AG10803 (cell line): ENCODE measurements around the gene MET.

Source experiments
- DNase-seq: peaks from one replicate; pipeline ENCODE4 v3.0.0; 2010; ENCODE audit warnings: low read depth
- H3K4me3 ChIP-seq: 2 replicates; pipeline ENCODE4 v1.5.1; 2011; ENCODE audit warnings: mild to moderate bottlenecking, low read length, control low read depth
- CTCF ChIP-seq: conservative IDR thresholded peaks from 2 replicates; pipeline ENCODE4 v1.5.1; 2011; ENCODE audit warnings: mild to moderate bottlenecking, low read length, control low read depth, inconsistent platforms

Gene MET

GRCh38 chr7:116732788-116733694 lies 61.0 kb downstream of the MET start:
- no peak for TF ChIP-seq CTCF
- DNase-seq: no peak

GRCh38 chr7:116733924-116734580 lies 62.1 kb downstream of the MET start:
- TF ChIP-seq CTCF: no peak
- no peak for DNase-seq
- no peak overlapping the region for H3K4me3 ChIP-seq

More at GRCh38 chr7:116732788-116733694, 61.0 kb downstream of the MET start:
- H3K4me3 ChIP-seq: no peak overlapping the region

- no peak for TF ChIP-seq CTCF
- DNase-seq: no peak
- no peak overlapping the region for H3K4me3 ChIP-seq
Observed at GRCh38 chr7:116734710-116735109, 62.7 kb downstream of the MET start.

GRCh38 chr7:116736927-116737715 lies 65.1 kb downstream of the MET start:
- no peak for TF ChIP-seq CTCF
- DNase-seq: no peak

GRCh38 chr7:116738378-116738777 lies 66.4 kb downstream of the MET start:
- TF ChIP-seq CTCF: no peak
- no peak overlapping the region for H3K4me3 ChIP-seq
- DNase-seq: no peak

More at GRCh38 chr7:116736927-116737715, 65.1 kb downstream of the MET start:
- H3K4me3 ChIP-seq: no peak overlapping the region

GRCh38 chr7:116739307-116739706 lies 67.3 kb downstream of the MET start:
- no peak for TF ChIP-seq CTCF
- H3K4me3 ChIP-seq: no peak overlapping the region
- DNase-seq: no peak
